GM12873 (cell line): ENCODE data around the gene DDX28.
A peak's percentile ranks its signal among the peaks of the same experiment; 100 is the strongest.

Experiments used
- TF ChIP-seq, protein P1 (sequence below): IDR thresholded peaks from 2 replicates; pipeline ENCODE4 v1.5.1; 2012; ENCODE audit warnings: low read depth, mild to moderate bottlenecking, moderate library complexity, low read length, control low read depth; ENCODE audit not compliant: insufficient read depth; ENCODE audit errors: missing control alignments

The DDX28 gene

DNA sequence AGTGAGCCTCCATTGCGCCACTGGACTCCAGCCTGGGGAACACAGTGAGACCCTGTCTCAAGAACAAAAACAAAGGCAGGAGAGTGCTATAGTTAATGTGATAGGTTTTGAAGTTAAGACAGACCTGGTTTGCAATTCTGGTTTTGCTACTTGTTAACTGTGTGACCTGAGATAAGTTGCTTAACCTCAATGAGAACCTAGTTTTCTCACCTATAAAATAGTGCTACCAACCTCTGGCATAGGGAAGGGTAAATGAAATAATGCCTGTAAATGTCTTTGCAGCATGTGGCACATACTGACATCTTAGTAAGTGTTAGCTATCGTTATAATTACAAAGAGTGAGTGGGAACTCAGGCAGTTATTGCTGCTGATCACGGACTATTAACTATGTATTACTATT is 32.4 kb upstream of the DDX28 start:
- TF ChIP-seq, protein P1, sequence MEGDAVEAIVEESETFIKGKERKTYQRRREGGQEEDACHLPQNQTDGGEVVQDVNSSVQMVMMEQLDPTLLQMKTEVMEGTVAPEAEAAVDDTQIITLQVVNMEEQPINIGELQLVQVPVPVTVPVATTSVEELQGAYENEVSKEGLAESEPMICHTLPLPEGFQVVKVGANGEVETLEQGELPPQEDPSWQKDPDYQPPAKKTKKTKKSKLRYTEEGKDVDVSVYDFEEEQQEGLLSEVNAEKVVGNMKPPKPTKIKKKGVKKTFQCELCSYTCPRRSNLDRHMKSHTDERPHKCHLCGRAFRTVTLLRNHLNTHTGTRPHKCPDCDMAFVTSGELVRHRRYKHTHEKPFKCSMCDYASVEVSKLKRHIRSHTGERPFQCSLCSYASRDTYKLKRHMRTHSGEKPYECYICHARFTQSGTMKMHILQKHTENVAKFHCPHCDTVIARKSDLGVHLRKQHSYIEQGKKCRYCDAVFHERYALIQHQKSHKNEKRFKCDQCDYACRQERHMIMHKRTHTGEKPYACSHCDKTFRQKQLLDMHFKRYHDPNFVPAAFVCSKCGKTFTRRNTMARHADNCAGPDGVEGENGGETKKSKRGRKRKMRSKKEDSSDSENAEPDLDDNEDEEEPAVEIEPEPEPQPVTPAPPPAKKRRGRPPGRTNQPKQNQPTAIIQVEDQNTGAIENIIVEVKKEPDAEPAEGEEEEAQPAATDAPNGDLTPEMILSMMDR: no peak

DNA sequence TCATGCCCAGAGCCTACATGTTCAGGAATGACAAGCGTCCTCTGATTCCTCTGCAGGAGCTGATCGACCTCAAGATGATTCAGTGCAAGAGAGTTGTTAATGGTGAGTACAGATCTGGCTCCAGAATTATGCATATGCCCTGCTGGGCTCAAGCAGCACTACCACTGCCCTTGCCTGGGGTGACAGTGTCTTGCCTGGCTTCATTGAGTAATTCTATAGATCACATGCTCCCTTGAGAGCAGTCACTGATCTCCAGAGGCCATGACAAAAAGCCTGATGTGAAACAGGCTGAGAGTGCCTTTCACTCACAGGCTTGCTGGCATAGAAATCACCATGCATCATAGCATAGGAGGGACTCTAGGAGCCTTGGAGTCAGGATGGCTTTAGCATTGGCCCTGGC is 26.4 kb upstream of the DDX28 start:
- TF ChIP-seq, protein P1: peak; percentile 0

DNA sequence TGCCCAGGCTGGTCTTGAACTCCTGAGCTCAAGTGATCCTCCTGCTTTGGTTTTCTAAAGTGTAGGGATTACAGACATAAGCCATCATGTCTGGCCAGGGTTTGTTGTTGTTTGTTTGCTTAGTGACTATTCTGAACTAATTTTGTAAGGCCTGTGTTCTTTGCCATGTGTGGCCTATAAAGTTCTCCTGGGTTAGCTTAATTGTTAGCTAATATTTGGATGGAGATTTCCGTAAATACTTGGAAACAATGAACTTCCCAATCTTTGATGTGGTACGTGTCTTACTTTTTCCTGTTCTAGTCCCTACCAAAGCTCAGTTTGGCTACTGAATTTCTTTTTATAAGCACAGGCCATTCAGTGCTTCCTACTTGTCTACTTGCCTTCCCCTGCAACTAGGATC is 25.0 kb upstream of the DDX28 start:
- TF ChIP-seq, protein P1: no peak

DNA sequence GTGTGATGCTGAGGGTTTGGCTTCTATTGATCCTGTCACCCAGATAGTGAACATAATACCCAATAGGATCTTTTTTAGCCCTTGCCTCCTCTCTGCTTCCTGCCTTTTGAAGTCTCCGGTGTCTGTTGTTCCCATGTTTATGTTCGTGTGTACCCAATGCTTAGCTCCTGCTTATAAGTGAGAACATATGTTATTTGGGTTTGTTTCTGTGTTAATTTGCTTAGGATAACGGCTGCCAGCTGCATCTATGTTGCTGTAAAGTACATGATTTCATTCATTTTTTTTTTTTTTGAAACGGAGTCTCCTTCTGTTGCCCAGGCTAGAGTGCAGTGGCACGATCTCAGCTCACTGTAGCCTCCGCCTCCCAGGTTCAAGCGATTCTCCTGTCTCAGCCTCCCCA is 23.1 kb upstream of the DDX28 start:
- TF ChIP-seq, protein P1: no peak

DNA sequence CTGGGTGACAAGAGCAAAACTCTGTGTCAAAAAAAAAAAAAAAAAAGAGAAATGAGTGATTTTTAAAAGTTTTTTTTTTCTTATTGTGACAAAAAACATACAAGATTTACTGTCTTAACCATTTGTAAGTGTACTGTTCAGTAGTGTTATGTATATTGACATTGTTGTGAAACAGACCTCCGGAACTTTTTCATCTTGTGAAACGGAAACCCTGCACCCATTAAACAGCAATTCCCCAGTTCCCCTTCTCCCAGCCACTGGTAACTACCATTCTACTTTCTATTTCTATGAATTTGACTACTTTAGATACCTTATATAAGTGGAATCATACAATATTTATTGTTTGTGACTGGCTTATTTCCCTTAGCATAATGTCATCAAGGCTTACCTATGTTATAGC is 18.8 kb upstream of the DDX28 start:
- TF ChIP-seq, protein P1: no peak

DNA sequence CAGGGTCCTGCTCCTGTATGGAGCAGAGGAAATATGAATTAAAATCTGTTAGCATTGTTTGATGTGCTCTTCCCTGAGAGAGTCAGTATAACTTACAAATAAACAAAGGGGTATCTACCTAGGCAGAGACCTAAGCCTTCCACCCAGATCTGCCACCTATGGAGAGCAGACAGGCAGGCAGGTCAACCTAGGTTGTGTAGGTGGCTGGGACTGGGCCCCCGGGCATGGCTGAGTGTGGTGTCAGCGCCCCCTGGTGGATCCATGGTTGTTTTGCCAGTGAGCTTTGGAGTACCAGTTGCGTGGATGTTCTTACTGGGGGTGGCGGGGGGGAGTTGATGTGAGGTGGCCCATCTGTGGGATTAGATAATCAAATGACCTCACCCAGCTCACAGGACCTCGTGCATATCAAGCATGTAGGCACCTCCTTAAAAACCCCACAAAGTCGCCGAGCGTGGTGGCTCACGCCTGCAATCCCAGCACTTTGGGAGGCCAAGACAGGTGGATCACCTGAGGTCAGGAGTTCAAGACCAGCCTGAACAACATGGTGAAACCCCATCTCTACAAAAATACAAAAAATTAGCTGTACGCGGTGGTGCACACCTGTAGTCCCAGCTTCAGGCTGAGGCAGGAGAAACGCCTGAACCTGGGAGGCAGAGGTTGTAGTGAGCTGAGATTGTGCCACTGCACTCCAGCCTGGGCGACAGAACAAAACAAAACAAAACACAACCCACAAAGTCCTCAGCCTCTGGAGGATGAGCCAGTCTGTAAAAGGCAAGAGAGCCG is 17.7 kb upstream of the DDX28 start:
- TF ChIP-seq, protein P1: peak; percentile 90

DNA sequence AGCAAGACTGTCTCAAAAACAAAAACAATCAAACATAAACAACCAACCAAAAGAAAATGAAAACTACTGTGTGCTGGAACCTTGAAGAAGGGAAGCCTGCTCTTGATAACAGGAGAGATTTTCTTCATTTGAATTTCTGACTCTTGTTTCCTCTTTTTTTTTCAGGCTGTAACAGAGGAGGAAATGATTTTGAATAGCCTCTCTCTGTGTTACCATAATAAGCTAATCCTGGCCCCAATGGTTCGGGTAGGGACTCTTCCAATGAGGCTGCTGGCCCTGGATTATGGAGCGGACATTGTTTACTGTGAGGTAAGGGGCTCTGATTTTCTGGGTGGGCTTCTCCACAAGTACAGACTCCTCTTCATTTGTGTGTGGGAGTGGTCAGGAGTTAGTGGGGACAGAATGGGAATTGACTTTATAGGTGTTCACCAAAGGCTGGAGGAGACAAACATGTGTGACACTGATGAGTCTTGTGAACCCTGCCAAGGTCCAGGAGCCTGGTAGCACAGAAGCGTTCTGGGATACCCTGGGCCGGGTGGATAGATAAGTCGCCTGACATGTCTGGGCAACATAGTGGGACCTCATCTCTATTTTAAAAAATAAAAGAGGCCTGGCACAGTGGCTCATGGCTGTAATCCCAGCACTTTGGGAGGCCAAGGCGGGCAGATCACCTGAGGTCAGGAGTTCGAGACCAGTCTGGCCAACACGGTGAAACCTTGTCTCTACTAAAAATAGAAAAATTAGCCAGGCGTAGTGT is 15.0 kb upstream of the DDX28 start:
- TF ChIP-seq, protein P1: no peak
